ENCODE results near the gene FAM167B. TPM values are rescaled to one million over a fixed set of nuclear protein-coding genes. Genes with fewer than 3 reads are reported as not detected.

FAM167B gene
- 0.88 and 1.0 TPM in 2 replicates for total RNA-seq

DNA sequence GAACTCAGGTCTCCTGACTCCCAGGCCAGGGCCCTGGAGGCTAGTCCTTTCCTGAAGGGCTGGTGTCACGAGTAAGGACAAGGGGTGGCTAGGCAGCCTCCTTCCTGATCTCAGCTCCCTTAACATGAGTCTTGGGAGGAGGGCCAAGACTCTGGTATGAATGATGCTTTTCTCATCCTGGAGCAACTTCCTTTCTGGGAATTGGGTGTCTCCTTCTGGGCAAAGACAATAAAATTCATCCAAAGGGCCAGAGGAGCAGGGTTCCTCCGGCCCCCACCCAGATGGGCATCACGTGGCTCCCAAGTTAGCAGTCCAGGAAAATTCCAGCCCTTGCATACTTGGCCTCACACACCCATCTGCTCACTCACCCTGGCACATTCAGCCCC lies at the start of gene FAM167B:
FAM167B (plus strand) TSS at position 335 of the 386 bp plus-strand sequence. CDS start 200 bp downstream, outside the sequence.

DNA sequence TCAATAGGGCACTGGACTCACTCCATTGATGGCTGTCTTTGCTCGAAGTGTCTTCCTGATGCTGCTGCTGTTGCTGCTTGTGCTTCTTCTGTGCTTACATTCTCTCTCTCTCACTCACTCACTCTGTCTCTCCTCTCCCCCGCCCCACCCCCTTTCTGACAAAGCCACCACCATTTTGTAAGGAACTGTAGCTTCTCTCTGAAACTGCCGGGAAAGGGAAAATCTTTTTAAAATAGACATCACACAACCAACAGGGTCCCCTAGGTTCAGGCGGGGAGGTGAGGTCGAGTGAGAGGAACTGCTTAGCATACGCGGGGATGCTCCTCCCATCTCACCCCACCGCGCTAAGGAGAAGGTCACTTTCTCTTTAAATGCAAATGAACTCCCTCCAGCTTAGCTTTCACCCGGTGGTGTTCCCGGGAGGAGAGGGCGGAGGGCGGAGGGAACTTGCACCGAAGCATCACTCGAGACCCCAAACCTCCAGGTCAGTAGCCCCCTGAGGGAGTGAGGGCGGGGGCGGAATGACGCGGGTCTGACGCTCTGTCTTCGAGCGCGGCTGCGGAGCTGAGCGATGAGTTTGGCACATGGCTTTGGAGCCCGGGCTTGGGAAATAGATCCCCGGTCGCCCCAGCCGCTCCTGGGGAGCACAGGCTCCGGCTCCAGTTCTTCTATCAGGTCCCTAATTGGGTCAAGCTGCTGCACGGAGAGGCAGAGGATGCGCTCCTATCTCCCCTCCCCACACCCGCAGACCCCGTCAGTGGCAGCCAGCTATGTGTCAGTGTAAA lies 46.6 kb upstream of the FAM167B start, which contains the start of gene CCDC28B:
CCDC28B (plus strand) TSS at position 370 of the 785 bp plus-strand sequence. CDS start 1,341 bp downstream, outside the sequence.

DNA sequence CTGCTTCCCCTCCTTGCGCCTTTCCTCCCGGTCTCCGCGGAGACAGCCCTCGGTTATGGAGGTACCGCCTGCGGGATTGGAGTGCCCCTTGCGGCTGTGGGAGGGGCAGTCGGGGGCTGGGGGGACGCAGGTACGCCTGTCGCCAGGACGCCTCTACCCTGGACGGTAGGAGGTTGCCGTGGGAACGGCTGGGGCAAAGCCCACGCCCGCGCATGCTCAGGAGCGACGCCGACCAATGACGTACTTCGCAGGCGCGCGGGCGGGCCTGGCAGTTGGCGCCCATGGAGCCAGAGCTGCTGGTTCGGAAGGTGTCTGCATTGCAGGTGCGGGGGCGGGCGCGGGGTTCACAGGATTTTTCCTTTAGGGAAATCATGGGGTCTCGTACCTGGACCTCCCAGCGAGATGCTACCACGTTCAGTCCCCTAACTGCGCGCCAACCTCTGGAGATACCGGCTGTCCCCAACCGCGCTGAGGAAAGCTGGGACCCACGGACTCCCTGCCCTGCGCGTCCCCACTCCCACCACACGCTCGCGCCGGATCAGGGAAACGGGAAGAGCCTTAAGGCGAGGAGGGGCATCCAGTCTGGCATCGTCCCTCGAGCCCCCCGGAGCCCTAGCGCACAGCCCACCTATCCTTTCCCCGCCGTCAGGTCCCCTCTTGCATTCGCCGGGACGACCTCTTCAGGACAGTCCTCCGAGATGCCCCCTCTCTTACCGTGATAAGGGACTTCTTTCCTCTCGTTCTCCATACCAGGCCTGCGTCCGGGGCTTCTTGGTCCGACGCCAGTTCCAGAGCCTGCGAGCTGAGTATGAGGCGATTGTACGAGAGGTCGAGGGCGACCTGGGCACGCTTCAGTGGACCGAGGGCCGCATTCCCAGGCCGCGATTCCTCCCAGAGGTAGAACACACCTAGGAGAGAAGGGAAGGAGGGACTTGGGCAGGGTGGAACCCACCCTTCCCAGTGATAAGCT lies 41.3 kb upstream of the FAM167B start, which contains the start of gene IQCC:
IQCC (plus strand) TSS at position 271 of the 970 bp plus-strand sequence; CDS start at position 282, 11 bp downstream.

DNA sequence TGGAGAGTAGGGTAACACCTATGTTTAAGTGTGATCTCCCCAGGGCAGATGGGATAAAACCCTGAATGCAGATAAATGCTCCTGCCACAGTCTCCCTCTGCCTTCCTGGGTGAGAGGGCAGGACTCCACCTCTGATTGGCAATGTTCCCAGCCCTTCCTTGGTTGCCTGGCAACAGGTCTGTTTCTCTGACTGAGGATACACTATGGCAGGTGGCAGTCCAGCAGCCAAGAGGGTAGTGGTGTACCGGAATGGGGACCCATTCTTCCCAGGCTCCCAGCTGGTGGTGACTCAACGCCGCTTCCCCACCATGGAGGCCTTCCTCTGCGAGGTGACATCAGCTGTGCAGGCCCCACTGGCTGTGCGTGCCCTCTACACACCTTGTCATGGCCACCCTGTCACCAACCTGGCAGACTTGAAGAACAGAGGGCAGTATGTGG lies 38.1 kb upstream of the FAM167B start, which contains the start of gene DCDC2B:
DCDC2B (plus strand) TSS at position 199 of the 438 bp plus-strand sequence; CDS start at position 204, 5 bp downstream.

DNA sequence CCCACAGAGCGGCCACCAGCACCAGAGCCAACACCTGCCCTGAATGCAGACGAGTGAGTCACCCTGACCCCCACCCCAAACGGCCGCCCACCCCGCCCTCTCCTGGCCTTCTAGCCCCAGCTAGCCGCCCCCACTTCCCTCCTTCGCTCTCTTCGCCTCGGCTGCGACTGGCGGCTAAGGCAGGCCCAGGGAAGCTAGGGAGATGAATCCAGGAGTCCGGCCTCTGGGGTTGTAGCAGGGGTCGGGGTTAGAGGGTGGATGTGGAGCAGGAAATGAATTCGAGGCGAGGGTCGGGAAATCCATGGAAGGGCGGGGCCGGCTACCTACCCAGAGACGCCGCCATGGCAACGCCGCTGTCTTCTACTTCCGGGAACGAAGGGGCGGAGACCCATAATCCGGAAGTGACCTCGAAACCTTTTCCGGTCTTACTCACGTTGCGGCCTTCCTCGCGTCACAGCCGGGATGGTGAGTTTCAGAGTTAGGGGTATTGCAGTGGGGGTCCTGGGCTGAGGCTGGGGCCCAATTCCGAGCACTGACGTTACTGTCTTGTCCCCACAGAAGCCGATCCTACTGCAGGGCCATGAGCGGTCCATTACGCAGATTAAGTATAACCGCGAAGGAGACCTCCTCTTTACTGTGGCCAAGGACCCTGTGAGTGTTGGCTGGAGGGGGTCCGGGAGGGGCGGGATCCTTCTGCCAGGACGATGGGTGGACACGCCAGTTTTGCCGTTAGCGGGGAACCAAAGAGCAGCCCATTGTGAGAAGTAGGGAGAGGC lies 24.9 kb upstream of the FAM167B start, which contains the start of the genes EIF3I and TMEM234:
EIF3I (plus strand) TSS at position 428 of the 776 bp plus-strand sequence; CDS start at position 463, 35 bp downstream.
TMEM234 (minus strand) TSS at position 374 of the 776 bp plus-strand sequence; CDS start at position 343, 31 bp downstream.

DNA sequence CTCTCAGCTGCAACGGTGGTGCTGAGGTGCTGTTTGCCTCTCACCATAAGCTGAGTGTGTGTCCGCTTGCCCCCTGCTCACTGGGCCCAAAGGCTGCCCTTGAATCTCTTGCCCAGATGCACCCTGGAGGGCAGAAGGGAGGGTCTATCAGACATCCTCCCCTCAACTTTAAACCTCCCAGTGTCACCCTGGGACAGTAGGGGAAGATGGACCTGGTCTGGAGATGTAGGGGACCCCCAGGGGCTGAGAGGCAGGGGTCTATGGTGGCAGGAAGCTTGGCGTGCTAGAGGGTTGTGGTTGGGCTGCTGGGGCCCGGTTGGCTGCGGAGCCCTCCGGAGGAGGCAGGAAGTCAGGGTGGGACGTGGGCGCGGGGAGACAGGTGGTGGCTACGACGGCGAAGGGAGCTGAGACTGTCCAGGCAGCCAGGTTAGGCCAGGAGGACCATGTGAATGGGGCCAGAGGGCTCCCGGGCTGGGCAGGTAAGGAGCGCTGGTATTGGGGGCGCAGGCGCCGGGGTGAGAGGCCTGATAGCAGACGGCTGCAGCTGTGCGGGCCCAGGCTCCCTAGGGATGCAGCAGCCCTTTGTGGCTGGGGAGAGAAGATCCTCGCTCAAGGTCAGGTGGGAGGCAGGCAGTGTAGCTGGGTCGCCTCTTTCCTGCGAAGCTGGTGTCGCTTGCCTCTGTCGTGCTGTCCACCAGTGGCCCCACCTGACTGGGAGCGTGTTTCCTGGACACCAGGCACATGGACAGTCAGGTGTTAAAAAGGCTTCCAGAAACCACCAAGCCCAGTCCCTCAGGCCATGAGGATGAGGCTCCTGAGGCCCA lies 4.1 kb downstream of the FAM167B start, which contains the start of gene LCK:
LCK (plus strand) TSS at position 373 of the 824 bp plus-strand sequence. CDS start 23,065 bp downstream, outside the sequence.

DNA sequence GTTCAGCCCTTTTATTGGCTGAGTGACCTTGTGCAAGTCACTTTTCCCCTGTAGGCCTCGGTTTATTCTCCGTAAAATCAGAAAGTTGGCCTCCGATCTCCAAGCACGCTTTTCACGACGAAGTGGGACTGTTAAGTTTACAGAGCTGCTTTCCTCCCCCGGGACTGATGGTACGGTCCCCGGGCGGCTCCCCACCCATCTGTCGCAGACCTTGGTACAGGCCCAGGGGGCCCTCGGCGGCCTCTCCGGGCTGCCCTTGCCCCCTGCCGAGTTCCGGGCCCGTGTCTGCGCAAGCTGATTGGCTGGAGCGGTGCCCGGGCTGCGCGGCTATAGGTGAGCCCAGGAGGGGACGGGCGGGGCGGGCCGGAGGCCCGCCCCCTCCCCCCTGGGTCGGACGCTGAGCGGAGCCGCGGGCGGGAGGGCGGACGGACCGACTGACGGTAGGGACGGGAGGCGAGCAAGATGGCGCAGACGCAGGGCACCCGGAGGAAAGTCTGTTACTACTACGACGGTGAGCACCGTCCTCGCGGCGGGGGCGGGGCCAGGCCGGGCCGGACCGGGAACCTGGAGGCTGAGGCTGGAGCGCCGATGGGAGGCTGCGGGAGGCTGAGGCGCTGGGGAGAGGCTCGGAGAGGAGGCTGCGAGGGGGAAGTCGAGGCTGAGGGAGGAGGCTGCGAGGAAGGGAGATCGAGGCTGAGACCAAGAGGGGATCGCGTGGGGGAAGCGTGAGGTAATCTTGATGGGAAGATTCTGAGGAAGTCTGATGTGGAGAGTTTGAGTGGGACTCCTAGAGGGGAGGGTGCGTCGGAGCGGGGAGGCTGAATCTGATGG lies 44.9 kb downstream of the FAM167B start, which contains the start of gene HDAC1:
HDAC1 (plus strand) TSS at position 376 of the 831 bp plus-strand sequence; CDS start at position 463, 87 bp downstream.

Small RNA genes lying within 50 kb of the gene (small RNA-seq; reads per million reads assigned to genes)
- gene RF00017 (ENCODE audit: low replicate concordance) (not detected), gene RF00019 (ENCODE audit: low replicate concordance) (not detected)

Other genes starting within 250 kb of the FAM167B start
- 49.0 and 61.4 TPM in 2 replicates for gene KHDRBS1, start 233.4 kb upstream of the FAM167B start, total RNA-seq
- gene TMEM39B, start 174.3 kb upstream of the FAM167B start, total RNA-seq, result 9.6 and 11.6 TPM in 2 replicates
- 49.9 and 101 TPM in 2 replicates for gene KPNA6, start 139.2 kb upstream of the FAM167B start, total RNA-seq
- 85.6 and 106 TPM in 2 replicates for gene TXLNA, start 67.5 kb upstream of the FAM167B start, total RNA-seq
- 5.0 and 11.7 TPM in 2 replicates for gene CCDC28B, start 46.6 kb upstream of the FAM167B start, total RNA-seq
- gene IQCC, start 41.6 kb upstream of the FAM167B start, total RNA-seq, result 1.1 and 2.1 TPM in 2 replicates
- gene DCDC2B, start 38.1 kb upstream of the FAM167B start, total RNA-seq, result not detected in 2 replicates
- gene TMEM234, start 24.9 kb upstream of the FAM167B start, total RNA-seq, result 21.9 and 26.5 TPM in 2 replicates
- 333 and 358 TPM in 2 replicates for gene EIF3I, start 24.8 kb upstream of the FAM167B start, total RNA-seq
- gene LCK, start 4.0 kb downstream of the FAM167B start, total RNA-seq, result not detected in 2 replicates
- 67.8 and 89.0 TPM in 2 replicates for gene HDAC1, start 44.9 kb downstream of the FAM167B start, total RNA-seq
- gene MARCKSL1, start 89.0 kb downstream of the FAM167B start, total RNA-seq, result 18.2 and 33.5 TPM in 2 replicates
- 1.7 and 1.8 TPM in 2 replicates for gene FAM229A, start 115.3 kb downstream of the FAM167B start, total RNA-seq
- 0.57 and 1.3 TPM in 2 replicates for gene TSSK3, start 115.3 kb downstream of the FAM167B start, total RNA-seq
- gene BSDC1, start 147.2 kb downstream of the FAM167B start, total RNA-seq, result 75.7 and 110 TPM in 2 replicates
- not detected in 2 replicates for gene ZBTB8B, start 217.8 kb downstream of the FAM167B start, total RNA-seq

Data from placental pericyte (primary cell).